Astrocyte (in vitro differentiated cells and primary cell): Measurements from ENCODE around the gene RPAP2. TPM values are rescaled to one million over a fixed set of nuclear protein-coding genes. Genes with fewer than 3 reads are reported as not detected.
"Not testable (repeated sequence)": the region's sequence is repeated elsewhere in the genome, so short reads cannot be mapped to it uniquely, and the experiment has no call there.

Experiments
- DNase-seq: peaks from one replicate; pipeline ENCODE4 v3.0.0-alpha.2; 2010; ENCODE audit warnings: low read depth
- FAIRE-seq: peaks from 2 replicates; lab custom pipeline; 2011; peaks lifted over from hg19 to GRCh38; lab: Jason Lieb, UNC
- H2AFZ ChIP-seq: 2 replicates; pipeline ENCODE4 v1.6.0; 2012; ENCODE audit warnings: low read depth, low read length, inconsistent platforms
- H3K27ac ChIP-seq: 2 replicates; pipeline ENCODE4 v1.5.1; 2011; ENCODE audit warnings: low read depth, low read length, inconsistent platforms
- H3K27me3 ChIP-seq: 2 replicates; pipeline ENCODE4 v1.6.0; 2011; ENCODE audit warnings: low read length, inconsistent platforms; ENCODE audit not compliant: insufficient read depth
- H3K36me3 ChIP-seq: 2 replicates; pipeline ENCODE4 v1.5.1; 2011; ENCODE audit warnings: low read length, inconsistent platforms; ENCODE audit not compliant: insufficient read depth
- H3K4me1 ChIP-seq: 2 replicates; pipeline ENCODE4 v1.5.1; 2011; ENCODE audit warnings: low read length, inconsistent platforms; ENCODE audit not compliant: insufficient read depth
- H3K4me2 ChIP-seq: 2 replicates; pipeline ENCODE4 v1.6.0; 2012; ENCODE audit warnings: low read length, inconsistent platforms
- H3K4me3 ChIP-seq: 2 replicates; pipeline ENCODE4 v1.5.1; 2011; ENCODE audit warnings: low read depth, mild to moderate bottlenecking, low read length, inconsistent platforms; ENCODE audit not compliant: insufficient read depth
- H3K79me2 ChIP-seq: 2 replicates; pipeline ENCODE4 v1.6.0; 2012; ENCODE audit warnings: mild to moderate bottlenecking, low read length, inconsistent platforms; ENCODE audit not compliant: insufficient read depth
- H3K9ac ChIP-seq: 2 replicates; pipeline ENCODE4 v1.6.0; 2012; ENCODE audit warnings: mild to moderate bottlenecking, low read length, inconsistent platforms
- H3K9me3 ChIP-seq: 2 replicates; pipeline ENCODE4 v1.5.1; 2012; ENCODE audit warnings: low read depth, mild to moderate bottlenecking, low read length, inconsistent platforms; ENCODE audit not compliant: insufficient read depth
- H4K20me1 ChIP-seq: 2 replicates; pipeline ENCODE4 v1.6.0; 2012; ENCODE audit warnings: low read length, inconsistent platforms; ENCODE audit not compliant: insufficient read depth
- H3K27ac Mint-ChIP-seq: one replicate; pipeline ENCODE4 v1.8.0; 2021; ENCODE audit warnings: mild to moderate bottlenecking, mixed read lengths; ENCODE audit not compliant: unreplicated experiment
- H3K27me3 Mint-ChIP-seq: one replicate; pipeline ENCODE4 v1.8.0; 2021; ENCODE audit warnings: low read depth, mixed read lengths; ENCODE audit not compliant: unreplicated experiment
- H3K36me3 Mint-ChIP-seq: one replicate; pipeline ENCODE4 v1.8.0; 2021; ENCODE audit warnings: low read depth, mixed read lengths; ENCODE audit not compliant: unreplicated experiment
- H3K4me1 Mint-ChIP-seq: one replicate; pipeline ENCODE4 v1.8.0; 2021; ENCODE audit warnings: low read depth, mixed read lengths; ENCODE audit not compliant: unreplicated experiment
- H3K4me3 Mint-ChIP-seq: one replicate; pipeline ENCODE4 v1.8.0; 2021; ENCODE audit warnings: mild to moderate bottlenecking, moderate library complexity, mixed read lengths; ENCODE audit not compliant: unreplicated experiment
- H3K9me3 Mint-ChIP-seq: one replicate; pipeline ENCODE4 v1.8.0; 2021; ENCODE audit warnings: mild to moderate bottlenecking, mixed read lengths; ENCODE audit not compliant: unreplicated experiment
- CTCF ChIP-seq: IDR thresholded peaks from 2 replicates; pipeline ENCODE4 v1.5.1; 2011; ENCODE audit warnings: low read depth, mild to moderate bottlenecking, inconsistent platforms, low read length, moderate library complexity; ENCODE audit not compliant: insufficient read depth
- EZH2 ChIP-seq: IDR thresholded peaks from 2 replicates; pipeline ENCODE4 v1.6.1; 2012; ENCODE audit warnings: mild to moderate bottlenecking, low read length, inconsistent platforms; ENCODE audit not compliant: insufficient read depth
- total RNA-seq: library from RNA; stranded (reverse); gene quantifications from 2 replicates; pipeline ENCODE4 v1.2.1, GENCODE V29; 2021

Gene RPAP2
- total RNA-seq, 1 donor from 2014 or later, result 23.0 TPM

GRCh38 chr1:92430030-92430429 is 131.2 kb downstream of the RPAP2 start:
- H3K9me3 Mint-ChIP-seq, result peaks cover 2% of the 10 kb centered on the region
- H3K4me1 Mint-ChIP-seq, result no peaks in the 10 kb centered on the region
- DNase-seq (no peak), FAIRE-seq (no peak)
- H3K27me3 Mint-ChIP-seq, result peaks cover 5% of the 10 kb centered on the region
- no peaks in the 10 kb centered on the region for H3K9me3 ChIP-seq
- no peak overlapping the region for H3K4me3 Mint-ChIP-seq
- no peak overlapping the region for H3K4me3 ChIP-seq
- H3K36me3 ChIP-seq, result no peaks in the 10 kb centered on the region
- H3K4me1 ChIP-seq, result no peaks in the 10 kb centered on the region
- H3K4me2 ChIP-seq, result no peak overlapping the region
- H3K27ac Mint-ChIP-seq, result no peak overlapping the region
- TF ChIP-seq CTCF, result no peak
- no peak for TF ChIP-seq EZH2
- no peaks in the 10 kb centered on the region for H3K36me3 Mint-ChIP-seq
- H4K20me1 ChIP-seq, result no peaks in the 10 kb centered on the region
- H3K27ac ChIP-seq, result no peak overlapping the region
- no peak overlapping the region for H2AFZ ChIP-seq
- no peaks in the 10 kb centered on the region for H3K79me2 ChIP-seq
- H3K9ac ChIP-seq, result no peak overlapping the region
- H3K27me3 ChIP-seq, result no peaks in the 10 kb centered on the region

GRCh38 chr1:92434572-92434971 is 135.7 kb downstream of the RPAP2 start:
- not testable (repeated sequence) for H3K4me1 Mint-ChIP-seq, H4K20me1 ChIP-seq, H3K27me3 ChIP-seq, H3K79me2 ChIP-seq, H3K4me2 ChIP-seq, H3K27me3 Mint-ChIP-seq, H2AFZ ChIP-seq, H3K9me3 Mint-ChIP-seq, H3K27ac Mint-ChIP-seq, H3K27ac ChIP-seq, H3K4me3 Mint-ChIP-seq, H3K9me3 ChIP-seq, H3K4me1 ChIP-seq, H3K36me3 Mint-ChIP-seq, H3K9ac ChIP-seq, FAIRE-seq, H3K36me3 ChIP-seq, DNase-seq, H3K4me3 ChIP-seq

- H3K4me2 ChIP-seq, result no peak overlapping the region
- H4K20me1 ChIP-seq, result no peaks in the 10 kb centered on the region
- H2AFZ ChIP-seq, result no peak overlapping the region
- H3K27me3 ChIP-seq, result no peaks in the 10 kb centered on the region
- Mint-ChIP-seq H3K27me3 (no peaks in the 10 kb centered on the region), H3K27ac (no peak overlapping the region), H3K4me1 (peaks cover 5% of the 10 kb centered on the region), H3K4me3 (no peak overlapping the region), H3K36me3 (no peaks in the 10 kb centered on the region), H3K9me3 (peaks cover 3% of the 10 kb centered on the region)
- H3K27ac ChIP-seq, result no peak overlapping the region
- DNase-seq (no peak), FAIRE-seq (no peak)
- no peak overlapping the region for H3K9ac ChIP-seq
- TF ChIP-seq CTCF, result no peak
- no peak for TF ChIP-seq EZH2
- no peak overlapping the region for H3K4me3 ChIP-seq
- H3K36me3 ChIP-seq, result no peaks in the 10 kb centered on the region
- no peaks in the 10 kb centered on the region for H3K79me2 ChIP-seq
- H3K4me1 ChIP-seq, result peaks cover 3% of the 10 kb centered on the region
- H3K9me3 ChIP-seq, result no peaks in the 10 kb centered on the region
Measured at GRCh38 chr1:92439291-92439690, 140.4 kb downstream of the RPAP2 start.
